Hippocampal formation (tissue), 2 donors: ENCODE measurements around the gene SPTBN1.

Experiments used
- DNase-seq, 2 donors: peaks; one replicate each; lab custom pipeline; 2025; lab: John Stamatoyannopoulos, UW

Gene SPTBN1

GRCh38 chr2:54610700-54611099 lies 154.6 kb downstream of the SPTBN1 start:
- DNase-seq: no peak

- no peak for DNase-seq
These were observed 155.9 kb downstream of the SPTBN1 start for GRCh38 chr2:54611830-54612545.

GRCh38 chr2:54613386-54613785 lies 157.3 kb downstream of the SPTBN1 start:
- DNase-seq: no peak

GRCh38 chr2:54613794-54614257 lies 157.7 kb downstream of the SPTBN1 start:
- no peak for DNase-seq

- no peak for DNase-seq
These were observed 158.7 kb downstream of the SPTBN1 start for GRCh38 chr2:54614819-54615218.

GRCh38 chr2:54615832-54616534 lies 159.9 kb downstream of the SPTBN1 start:
- no peak for DNase-seq

GRCh38 chr2:54617409-54617808 lies 161.3 kb downstream of the SPTBN1 start:
- no peak for DNase-seq

GRCh38 chr2:54618646-54619565 lies 162.8 kb downstream of the SPTBN1 start:
- DNase-seq: no peak

- DNase-seq: no peak
These were observed 163.6 kb downstream of the SPTBN1 start for GRCh38 chr2:54619660-54620231.

GRCh38 chr2:54620948-54621347 lies 164.8 kb downstream of the SPTBN1 start:
- DNase-seq: no peak

- DNase-seq: no peak
These were observed 168.5 kb downstream of the SPTBN1 start for GRCh38 chr2:54624591-54625071.

- no peak for DNase-seq
These were observed 170.0 kb downstream of the SPTBN1 start for GRCh38 chr2:54626131-54626530.

GRCh38 chr2:54626884-54627283 lies 170.8 kb downstream of the SPTBN1 start:
- no peak for DNase-seq

- DNase-seq: no peak
These were observed 171.8 kb downstream of the SPTBN1 start for GRCh38 chr2:54627973-54628372.

GRCh38 chr2:54628418-54628817 lies 172.3 kb downstream of the SPTBN1 start:
- no peak for DNase-seq

- no peak for DNase-seq
These were observed 172.8 kb downstream of the SPTBN1 start for GRCh38 chr2:54628957-54629356.

- no peak for DNase-seq
These were observed 173.3 kb downstream of the SPTBN1 start for GRCh38 chr2:54629390-54629789.

- no peak for DNase-seq
These were observed 174.1 kb downstream of the SPTBN1 start for GRCh38 chr2:54629914-54630857.

GRCh38 chr2:54630858-54631497 lies 174.9 kb downstream of the SPTBN1 start:
- DNase-seq: no peak

- DNase-seq: no peak
These were observed 175.6 kb downstream of the SPTBN1 start for GRCh38 chr2:54631755-54632154.
